Activated T-cell treated with anti-CD3 and anti-CD28 coated beads, Interleukin-2, amount 50 U/mL, for 72 hours (primary cell): ENCODE results near the gene ATXN7. TPM values are rescaled to one million over a fixed set of nuclear protein-coding genes. Genes with fewer than 3 reads are reported as not detected.

Experiments
- ATAC-seq, 2 donors: fragments of 150-1000 bp; cut with Tn5 transposase; replicated peaks in 1 of 2; 2 replicates each; pipeline ENCODE4 v1.10.0; 2021; ENCODE audit warnings: moderate library complexity in 2 of 2, mild to moderate bottlenecking in 1 of 2
- DNase-seq, 2 donors: peaks; one replicate each; pipeline ENCODE4 v3.0.0; 2021 to 2022; ENCODE audit warnings: mixed read lengths in 1 of 2
- H3K27ac Mint-ChIP-seq: one replicate; pipeline ENCODE4 v1.8.0; 2022; ENCODE audit warnings: mild to moderate bottlenecking, moderate library complexity, mixed read lengths
- H3K27me3 Mint-ChIP-seq: one replicate; pipeline ENCODE4 v1.8.0; 2022; ENCODE audit warnings: low read depth, mixed read lengths
- H3K36me3 Mint-ChIP-seq, 2 donors: one replicate each; pipeline ENCODE4 v1.8.0; 2022; ENCODE audit warnings: mixed read lengths in 2 of 2, mild to moderate bottlenecking in 1 of 2; ENCODE audit not compliant: insufficient read depth in 2 of 2
- H3K4me1 Mint-ChIP-seq: one replicate; pipeline ENCODE4 v1.8.0; 2022; ENCODE audit warnings: low read depth, mixed read lengths
- H3K4me3 Mint-ChIP-seq, 2 donors: one replicate each; pipeline ENCODE4 v1.8.0; 2022; ENCODE audit warnings: mild to moderate bottlenecking in 2 of 2, mixed read lengths in 2 of 2, moderate library complexity in 2 of 2
- H3K9me3 Mint-ChIP-seq, 2 donors: one replicate each; pipeline ENCODE4 v1.8.0; 2022; ENCODE audit warnings: mixed read lengths in 2 of 2
- total RNA-seq, 2 donors: library from RNA; stranded (reverse); gene quantifications; one replicate each; pipeline ENCODE4 v1.2.3, GENCODE V29; 2022

Gene ATXN7
- total RNA-seq, 2 donors from 2014 or later: 49.9 to 51.3 TPM

GRCh38 chr3:63937661-63938651, 74.3 kb downstream of the ATXN7 start:
- H3K36me3 Mint-ChIP-seq: peaks cover 0 to 11% of the 10 kb centered on the region in 2 donors
- no peak overlapping the region for H3K4me3 Mint-ChIP-seq
- peak in 1 of 2 donors; percentile 32 for ATAC-seq

GRCh38 chr3:63940389-63940757, 76.7 kb downstream of the ATXN7 start:
- H3K9me3 Mint-ChIP-seq: no peaks in the 10 kb centered on the region

More at GRCh38 chr3:63937661-63938651, 74.3 kb downstream of the ATXN7 start:
- Mint-ChIP-seq H3K27ac (peak overlapping the region; percentile 12), H3K4me1 (peaks cover 46% of the 10 kb centered on the region), H3K9me3 (no peaks in the 10 kb centered on the region), H3K27me3 (no peaks in the 10 kb centered on the region)
- no peak for DNase-seq

DNA sequence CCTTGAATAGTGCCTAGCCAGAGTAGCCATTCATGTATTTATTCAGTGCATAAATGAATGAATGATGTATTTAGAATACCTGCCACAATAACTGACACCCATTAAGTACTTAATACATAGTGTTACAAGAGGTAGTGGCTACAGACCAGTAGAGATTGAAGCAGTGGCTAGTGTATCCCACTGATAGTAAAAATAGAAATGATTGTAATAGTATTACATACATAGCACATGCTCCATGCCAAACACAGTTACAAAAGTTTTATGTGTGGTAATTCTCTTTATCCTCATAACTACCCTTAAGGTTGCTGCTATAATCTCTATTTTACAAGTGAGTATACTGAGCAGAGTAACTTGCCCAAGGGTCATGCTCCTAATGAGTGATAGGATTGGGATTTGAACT, 78.9 kb downstream of the ATXN7 start:
- H3K4me3 Mint-ChIP-seq: no peak overlapping the region
- H3K4me1 Mint-ChIP-seq: peaks cover 50% of the 10 kb centered on the region
- DNase-seq (no peak), ATAC-seq (no peak)
- H3K36me3 Mint-ChIP-seq: peaks cover 3 to 14% of the 10 kb centered on the region in 2 donors
- no peaks in the 10 kb centered on the region for H3K27me3 Mint-ChIP-seq
- peak overlapping the region; percentile 72 for H3K27ac Mint-ChIP-seq
- H3K9me3 Mint-ChIP-seq: no peaks in the 10 kb centered on the region

More at GRCh38 chr3:63940389-63940757, 76.7 kb downstream of the ATXN7 start:
- Mint-ChIP-seq H3K27ac (no peak overlapping the region), H3K36me3 (peaks cover 0 to 11% of the 10 kb centered on the region in 2 donors), H3K4me1 (peaks cover 38% of the 10 kb centered on the region), H3K4me3 (no peak overlapping the region), H3K27me3 (no peaks in the 10 kb centered on the region)
- ATAC-seq (no peak), DNase-seq (no peak)

DNA sequence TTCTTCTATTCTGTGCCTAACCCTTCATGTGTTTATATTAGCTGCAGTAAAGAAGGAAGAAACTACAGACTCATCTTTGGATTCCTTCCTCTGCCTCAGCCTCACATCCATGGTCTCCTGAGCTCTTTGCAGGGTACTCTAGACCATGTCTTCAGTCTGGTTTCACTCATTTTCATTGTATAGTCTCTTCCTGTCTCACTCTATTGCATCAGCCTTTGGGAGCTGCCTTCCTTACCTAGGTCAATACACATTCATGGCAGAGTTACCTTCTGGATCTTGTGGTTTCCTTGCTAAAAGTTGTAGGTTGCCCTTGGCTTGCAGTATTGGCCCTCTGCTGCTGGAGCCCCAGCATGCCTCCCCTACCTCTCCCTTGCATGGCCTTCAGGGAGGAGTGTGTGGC, 80.0 kb downstream of the ATXN7 start:
- H3K27ac Mint-ChIP-seq: peak overlapping the region; percentile 14
- no peak overlapping the region for H3K4me3 Mint-ChIP-seq
- H3K27me3 Mint-ChIP-seq: no peaks in the 10 kb centered on the region
- peaks cover 44% of the 10 kb centered on the region for H3K4me1 Mint-ChIP-seq
- peak in 1 of 2 donors; percentile 32 for ATAC-seq
- H3K36me3 Mint-ChIP-seq: peaks cover 3 to 14% of the 10 kb centered on the region in 2 donors
- DNase-seq: no peak
- no peaks in the 10 kb centered on the region for H3K9me3 Mint-ChIP-seq

DNA sequence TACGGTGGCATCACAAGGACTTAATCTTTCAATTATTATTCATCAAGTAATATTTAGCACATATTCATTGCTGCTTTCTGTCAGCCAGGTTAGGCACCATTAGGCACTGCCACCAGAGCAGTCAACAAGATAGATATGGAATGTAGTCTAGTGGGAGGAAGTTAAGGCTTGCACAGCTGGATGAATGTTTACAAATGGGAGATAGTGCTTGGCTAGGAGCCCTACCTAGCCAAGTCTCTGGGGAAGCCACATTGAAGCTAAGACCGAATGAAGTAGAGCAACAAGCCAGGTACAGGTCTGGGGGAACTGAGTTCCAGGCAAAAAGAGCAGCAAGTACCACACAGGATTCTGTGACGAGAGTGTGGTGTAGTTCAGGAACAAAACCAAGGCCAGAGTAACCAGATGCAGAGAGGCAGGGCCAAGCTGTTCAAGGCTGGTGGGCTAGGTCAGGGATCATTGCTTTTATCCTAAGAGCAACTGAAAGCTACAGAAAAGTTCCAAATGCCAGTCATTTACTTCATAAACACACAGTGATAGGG, 82.0 kb downstream of the ATXN7 start:
- Mint-ChIP-seq H3K36me3 (peaks cover 3 to 10% of the 10 kb centered on the region in 2 donors), H3K27me3 (no peaks in the 10 kb centered on the region), H3K9me3 (no peaks in the 10 kb centered on the region), H3K27ac (peak overlapping the region; percentile 51), H3K4me3 (no peak overlapping the region), H3K4me1 (peaks cover 38% of the 10 kb centered on the region)
- DNase-seq: no peak
- no peak for ATAC-seq

DNA sequence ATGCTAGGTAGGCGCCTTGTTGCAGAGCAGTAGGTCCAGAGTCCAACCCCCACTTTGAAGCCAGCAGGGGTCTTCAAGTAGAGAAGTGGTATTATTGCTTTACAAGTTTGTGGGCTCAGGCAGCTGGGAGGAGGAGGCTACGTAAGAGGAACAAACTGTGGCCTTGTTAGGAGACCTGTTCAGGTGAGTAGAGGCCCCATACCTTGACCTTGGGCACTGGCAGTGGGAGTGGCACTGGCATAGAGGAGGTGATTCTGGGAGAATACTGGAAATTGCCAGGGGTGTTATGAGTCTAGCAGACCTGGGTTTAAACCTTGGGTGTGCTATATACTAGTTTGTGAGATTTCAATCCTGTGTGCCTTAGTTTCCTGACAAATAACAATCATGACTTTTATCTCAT, 83.1 kb downstream of the ATXN7 start:
- Mint-ChIP-seq H3K4me1 (peaks cover 46% of the 10 kb centered on the region), H3K27me3 (no peaks in the 10 kb centered on the region), H3K36me3 (peaks cover 3 to 10% of the 10 kb centered on the region in 2 donors), H3K9me3 (no peaks in the 10 kb centered on the region), H3K4me3 (no peak overlapping the region), H3K27ac (no peak overlapping the region)
- ATAC-seq (no peak), DNase-seq (no peak)

- Mint-ChIP-seq H3K36me3 (peaks cover 3 to 10% of the 10 kb centered on the region in 2 donors), H3K9me3 (no peaks in the 10 kb centered on the region), H3K4me1 (peaks cover 46% of the 10 kb centered on the region), H3K27ac (no peak overlapping the region), H3K4me3 (no peak overlapping the region), H3K27me3 (no peaks in the 10 kb centered on the region)
- DNase-seq: no peak
- no peak for ATAC-seq
Observed at GRCh38 chr3:63947594-63947993, 83.9 kb downstream of the ATXN7 start.

DNA sequence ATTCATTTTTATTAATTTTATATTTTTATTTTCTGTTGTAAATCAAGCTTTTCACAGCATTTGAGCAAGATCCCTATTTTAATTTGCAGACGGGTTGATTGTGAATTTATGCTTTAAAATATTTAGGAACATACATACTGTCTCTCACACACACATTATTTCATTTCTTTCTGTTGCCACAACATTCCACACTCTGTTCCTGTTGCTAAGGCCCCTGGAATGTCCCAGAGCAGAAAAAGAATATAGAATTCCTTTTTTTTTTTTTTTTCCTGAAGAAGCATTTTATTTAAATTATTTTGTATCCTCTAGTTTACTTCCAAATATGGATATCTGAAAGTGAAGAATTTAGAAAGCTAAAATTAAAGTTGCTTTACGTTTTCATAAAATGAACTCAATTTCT, 85.3 kb downstream of the ATXN7 start:
- Mint-ChIP-seq H3K4me1 (peaks cover 38% of the 10 kb centered on the region), H3K27me3 (no peaks in the 10 kb centered on the region), H3K9me3 (no peaks in the 10 kb centered on the region), H3K27ac (no peak overlapping the region), H3K4me3 (no peak overlapping the region), H3K36me3 (peaks cover 6 to 8% of the 10 kb centered on the region in 2 donors)
- no peak for ATAC-seq
- no peak for DNase-seq

- Mint-ChIP-seq H3K27ac (no peak overlapping the region), H3K27me3 (no peaks in the 10 kb centered on the region), H3K4me3 (peak overlapping the region in 1 of 2 donors; percentile 83), H3K9me3 (no peaks in the 10 kb centered on the region), H3K36me3 (peaks cover 3 to 6% of the 10 kb centered on the region in 2 donors), H3K4me1 (peaks cover 36% of the 10 kb centered on the region)
- DNase-seq (no peak), ATAC-seq (no peak)
Observed at GRCh38 chr3:63950698-63951097, 87.0 kb downstream of the ATXN7 start.

- DNase-seq (no peak), ATAC-seq (peak in 1 of 2 donors; percentile 5)
- Mint-ChIP-seq H3K27me3 (no peaks in the 10 kb centered on the region), H3K9me3 (no peaks in the 10 kb centered on the region), H3K4me3 (peak overlapping the region; percentile 20 to 83), H3K36me3 (peaks cover 3 to 8% of the 10 kb centered on the region in 2 donors), H3K4me1 (peaks cover 27% of the 10 kb centered on the region), H3K27ac (peak overlapping the region; percentile 80)
Observed at GRCh38 chr3:63951492-63952247, 88.0 kb downstream of the ATXN7 start.

GRCh38 chr3:63952248-63952594, 88.6 kb downstream of the ATXN7 start:
- Mint-ChIP-seq H3K4me3 (peak overlapping the region in 1 of 2 donors; percentile 52), H3K9me3 (no peaks in the 10 kb centered on the region), H3K36me3 (peaks cover 3 to 8% of the 10 kb centered on the region in 2 donors), H3K27me3 (no peaks in the 10 kb centered on the region), H3K27ac (peak overlapping the region; percentile 52), H3K4me1 (peaks cover 21% of the 10 kb centered on the region)
- peak; percentile 44 to 82 for ATAC-seq
- no peak for DNase-seq

DNA sequence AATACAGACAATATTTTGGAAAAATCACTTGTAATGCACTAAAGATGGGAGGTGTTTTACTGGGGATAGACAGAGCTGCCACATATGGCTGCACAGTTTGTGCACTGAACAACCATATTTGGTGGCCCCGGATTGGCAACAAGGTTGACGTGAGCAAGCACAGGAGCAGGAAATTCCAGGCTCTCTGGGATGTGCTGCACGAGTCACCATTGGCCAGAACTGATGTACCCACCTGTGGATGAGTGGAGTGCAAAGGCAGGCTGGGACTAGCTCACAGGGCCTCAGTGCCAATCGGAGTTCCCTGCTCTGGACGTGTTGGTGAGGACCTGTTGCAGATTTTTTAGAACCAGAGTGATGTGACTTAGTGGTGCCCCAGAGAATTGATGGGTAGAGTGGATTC, 90.5 kb downstream of the ATXN7 start:
- peaks cover 3 to 8% of the 10 kb centered on the region in 2 donors for H3K36me3 Mint-ChIP-seq
- no peaks in the 10 kb centered on the region for H3K9me3 Mint-ChIP-seq
- no peak overlapping the region for H3K4me3 Mint-ChIP-seq
- H3K27me3 Mint-ChIP-seq: no peaks in the 10 kb centered on the region
- H3K27ac Mint-ChIP-seq: no peak overlapping the region
- no peak for DNase-seq
- ATAC-seq: no peak
- H3K4me1 Mint-ChIP-seq: peaks cover 26% of the 10 kb centered on the region
